Lower leg skin (tissue), 3 donors: ENCODE data around the gene EMCN.

Experiments
- POLR2A ChIP-seq, 2 donors: fragments of 450-650 bp; IDR thresholded peaks; one replicate each; pipeline ENCODE4 v1.6.1; 2016 to 2017; ENCODE audit warnings: antibody characterized with exemption in 2 of 2, mild to moderate bottlenecking in 1 of 2, moderate library complexity in 1 of 2
- TF ChIP-seq, protein P1 (sequence below), 3 donors: fragments of 450-650 bp; IDR thresholded peaks; one replicate each; pipeline ENCODE4 v1.5.1; 2016; ENCODE audit warnings: antibody characterized with exemption in 3 of 3, mild to moderate bottlenecking in 3 of 3, moderate library complexity in 2 of 3

DNA sequence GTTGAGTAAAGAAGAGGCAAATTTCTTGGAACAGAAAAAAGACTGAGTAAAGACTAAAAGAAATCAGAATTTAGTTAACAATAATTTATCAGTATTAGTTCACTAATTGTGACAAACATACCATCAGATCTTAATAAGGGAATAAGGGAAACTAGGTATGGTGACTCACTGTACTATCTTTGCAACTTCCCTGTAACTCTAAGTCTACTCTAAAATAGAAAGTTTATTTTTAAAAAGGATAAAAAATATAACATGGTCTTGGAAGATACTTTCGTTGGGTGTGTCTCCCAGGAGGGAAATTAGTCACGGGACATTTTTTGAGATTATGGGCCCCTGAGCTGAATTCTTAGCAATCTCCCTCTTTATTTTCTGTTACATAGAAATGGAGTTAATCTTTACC is 97.3 kb downstream of the EMCN start:
- TF ChIP-seq, protein P1, sequence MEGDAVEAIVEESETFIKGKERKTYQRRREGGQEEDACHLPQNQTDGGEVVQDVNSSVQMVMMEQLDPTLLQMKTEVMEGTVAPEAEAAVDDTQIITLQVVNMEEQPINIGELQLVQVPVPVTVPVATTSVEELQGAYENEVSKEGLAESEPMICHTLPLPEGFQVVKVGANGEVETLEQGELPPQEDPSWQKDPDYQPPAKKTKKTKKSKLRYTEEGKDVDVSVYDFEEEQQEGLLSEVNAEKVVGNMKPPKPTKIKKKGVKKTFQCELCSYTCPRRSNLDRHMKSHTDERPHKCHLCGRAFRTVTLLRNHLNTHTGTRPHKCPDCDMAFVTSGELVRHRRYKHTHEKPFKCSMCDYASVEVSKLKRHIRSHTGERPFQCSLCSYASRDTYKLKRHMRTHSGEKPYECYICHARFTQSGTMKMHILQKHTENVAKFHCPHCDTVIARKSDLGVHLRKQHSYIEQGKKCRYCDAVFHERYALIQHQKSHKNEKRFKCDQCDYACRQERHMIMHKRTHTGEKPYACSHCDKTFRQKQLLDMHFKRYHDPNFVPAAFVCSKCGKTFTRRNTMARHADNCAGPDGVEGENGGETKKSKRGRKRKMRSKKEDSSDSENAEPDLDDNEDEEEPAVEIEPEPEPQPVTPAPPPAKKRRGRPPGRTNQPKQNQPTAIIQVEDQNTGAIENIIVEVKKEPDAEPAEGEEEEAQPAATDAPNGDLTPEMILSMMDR (IDR thresholded peaks at IDR 0.05): no peak
- TF ChIP-seq POLR2A (IDR thresholded peaks at IDR 0.05): no peak
